ENCODE data around the gene DOK7. TPM values are rescaled to one million over a fixed set of nuclear protein-coding genes. Genes with fewer than 3 reads are reported as not detected.

DOK7 gene
- polyA plus RNA-seq, 1 experiment, result not detected

DNA sequence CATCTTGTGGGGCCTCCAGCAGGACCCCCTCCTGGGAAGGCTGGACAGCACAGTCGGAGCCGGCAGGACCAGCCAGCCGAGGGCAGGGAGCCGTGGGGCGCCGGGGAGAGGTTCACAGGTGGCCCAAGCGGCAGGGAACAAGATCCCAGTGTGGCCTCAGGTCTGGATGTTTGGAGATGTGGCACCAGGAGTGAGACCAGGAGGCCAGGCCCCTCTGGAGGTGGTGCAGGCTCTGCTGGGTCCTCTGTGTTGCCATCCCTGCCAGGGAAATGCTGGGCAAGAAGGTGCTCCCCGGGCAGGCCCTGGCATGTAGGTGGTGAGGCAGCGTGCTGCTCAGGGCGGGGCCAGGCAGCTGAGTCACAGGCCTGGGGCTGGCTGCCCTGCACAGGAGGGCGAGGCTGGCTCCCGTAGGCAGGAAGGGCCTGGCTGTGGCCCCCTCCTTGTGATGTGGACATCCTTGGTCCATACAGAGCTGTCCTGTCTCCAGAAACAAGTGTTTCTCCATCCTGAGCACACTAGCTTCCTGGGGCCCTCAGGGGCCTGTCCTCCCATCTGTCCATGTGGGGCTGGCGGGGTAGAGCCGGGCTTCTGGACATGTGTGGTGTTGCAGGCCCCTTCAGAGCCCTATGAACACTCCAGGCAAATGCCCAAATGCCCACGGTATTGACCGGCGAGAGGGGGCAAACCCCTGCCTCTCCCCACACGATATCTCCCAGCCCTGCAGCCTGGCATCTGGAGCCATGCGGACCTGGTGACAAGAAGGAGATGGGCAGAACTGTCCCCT, 26.1 kb upstream of the DOK7 start:
- H3K4me3 ChIP-seq (ENCODE audit: low read depth, low read length), result no peak overlapping the region
- ChIA-PET POLR2A (no interaction called here), CTCF (interaction anchor here (11.9 kb wide), 1 partner anchor 92 kb away, joined by 154 read pairs; no protein-coding TSS in a partner anchor)
- H3K27me3 ChIP-seq (ENCODE audit: control insufficient read depth, insufficient read depth, low read length), result no peaks in the 10 kb centered on the region
- TF ChIP-seq, protein P1, sequence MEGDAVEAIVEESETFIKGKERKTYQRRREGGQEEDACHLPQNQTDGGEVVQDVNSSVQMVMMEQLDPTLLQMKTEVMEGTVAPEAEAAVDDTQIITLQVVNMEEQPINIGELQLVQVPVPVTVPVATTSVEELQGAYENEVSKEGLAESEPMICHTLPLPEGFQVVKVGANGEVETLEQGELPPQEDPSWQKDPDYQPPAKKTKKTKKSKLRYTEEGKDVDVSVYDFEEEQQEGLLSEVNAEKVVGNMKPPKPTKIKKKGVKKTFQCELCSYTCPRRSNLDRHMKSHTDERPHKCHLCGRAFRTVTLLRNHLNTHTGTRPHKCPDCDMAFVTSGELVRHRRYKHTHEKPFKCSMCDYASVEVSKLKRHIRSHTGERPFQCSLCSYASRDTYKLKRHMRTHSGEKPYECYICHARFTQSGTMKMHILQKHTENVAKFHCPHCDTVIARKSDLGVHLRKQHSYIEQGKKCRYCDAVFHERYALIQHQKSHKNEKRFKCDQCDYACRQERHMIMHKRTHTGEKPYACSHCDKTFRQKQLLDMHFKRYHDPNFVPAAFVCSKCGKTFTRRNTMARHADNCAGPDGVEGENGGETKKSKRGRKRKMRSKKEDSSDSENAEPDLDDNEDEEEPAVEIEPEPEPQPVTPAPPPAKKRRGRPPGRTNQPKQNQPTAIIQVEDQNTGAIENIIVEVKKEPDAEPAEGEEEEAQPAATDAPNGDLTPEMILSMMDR (IDR thresholded peaks at IDR 0.05; ENCODE audit: insufficient read depth, low read depth, low read length), result no peak
- no peak for DNase-seq (ENCODE audit: low read depth)
- no peaks in the 10 kb centered on the region for H3K36me3 ChIP-seq (ENCODE audit: control insufficient read depth, insufficient read depth, low read length)

DNA sequence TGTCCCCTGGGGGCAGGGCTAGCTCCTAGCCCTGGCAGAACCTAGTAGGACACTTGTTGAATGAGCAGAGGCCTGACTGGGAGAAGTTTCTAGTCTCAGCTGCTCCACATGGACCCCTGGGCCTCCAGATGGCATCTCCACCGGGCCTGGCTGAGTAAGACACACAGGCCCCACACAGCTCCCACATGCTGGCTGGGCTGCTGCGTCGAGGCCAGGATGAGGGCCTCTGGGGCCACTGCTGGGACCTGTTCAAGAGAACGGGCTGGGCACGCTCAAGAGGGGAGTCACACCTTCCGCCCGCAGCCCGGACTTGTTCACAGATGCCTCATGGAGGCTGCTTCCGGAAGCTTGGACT, 25.5 kb upstream of the DOK7 start:
- CTCF ChIA-PET, result interaction anchor here (11.9 kb wide), 1 partner anchor 92 kb away, joined by 154 read pairs; no protein-coding TSS in a partner anchor
- no peak for DNase-seq (ENCODE audit: low read depth)
- no peaks in the 10 kb centered on the region for H3K36me3 ChIP-seq (ENCODE audit: control insufficient read depth, insufficient read depth, low read length)
- no peaks in the 10 kb centered on the region for H3K27me3 ChIP-seq (ENCODE audit: control insufficient read depth, insufficient read depth, low read length)
- POLR2A ChIA-PET, result no interaction called here
- no peak overlapping the region for H3K4me3 ChIP-seq (ENCODE audit: low read depth, low read length)
- TF ChIP-seq, protein P1 (IDR thresholded peaks at IDR 0.05; ENCODE audit: insufficient read depth, low read depth, low read length), result no peak

GRCh38 chr4:3437998-3438846, 24.9 kb upstream of the DOK7 start:
- POLR2A ChIA-PET, result no interaction called here
- CTCF ChIA-PET, result interaction anchor here (11.9 kb wide), 1 partner anchor 93 kb away, joined by 154 read pairs; no protein-coding TSS in a partner anchor
- Histone ChIP-seq H3K36me3 (ENCODE audit: control insufficient read depth, insufficient read depth, low read length) (no peaks in the 10 kb centered on the region), H3K4me3 (ENCODE audit: low read depth, low read length) (no peak overlapping the region), H3K27me3 (ENCODE audit: control insufficient read depth, insufficient read depth, low read length) (no peaks in the 10 kb centered on the region)
- no peak for DNase-seq (ENCODE audit: low read depth)
- TF ChIP-seq, protein P1 (IDR thresholded peaks at IDR 0.05; ENCODE audit: insufficient read depth, low read depth, low read length), result no peak

DNA sequence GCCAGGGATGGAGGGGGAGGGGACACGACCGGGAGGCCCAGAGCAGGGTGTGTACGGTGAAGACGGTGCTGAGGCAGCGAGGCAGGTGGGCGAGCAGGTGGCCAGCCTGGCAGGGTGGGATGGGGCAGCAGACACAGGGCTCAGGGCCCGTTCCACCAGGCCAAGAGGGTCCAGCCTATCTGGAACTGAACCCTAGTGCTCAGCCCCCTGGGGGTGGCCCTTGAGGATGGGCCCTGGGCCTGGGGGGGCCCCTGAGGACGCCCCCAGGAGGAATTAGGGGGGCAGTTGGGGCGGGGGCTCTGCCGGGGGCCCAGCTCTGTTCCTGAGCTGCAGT, 24.3 kb upstream of the DOK7 start:
- ChIA-PET POLR2A (no interaction called here), CTCF (interaction anchor here (11.9 kb wide), 1 partner anchor 93 kb away, joined by 154 read pairs; no protein-coding TSS in a partner anchor)
- no peak for DNase-seq (ENCODE audit: low read depth)
- no peaks in the 10 kb centered on the region for H3K36me3 ChIP-seq (ENCODE audit: control insufficient read depth, insufficient read depth, low read length)
- TF ChIP-seq, protein P1 (IDR thresholded peaks at IDR 0.05; ENCODE audit: insufficient read depth, low read depth, low read length), result no peak
- no peak overlapping the region for H3K4me3 ChIP-seq (ENCODE audit: low read depth, low read length)
- H3K27me3 ChIP-seq (ENCODE audit: control insufficient read depth, insufficient read depth, low read length), result no peaks in the 10 kb centered on the region

GRCh38 chr4:3439391-3439790, 23.7 kb upstream of the DOK7 start:
- TF ChIP-seq, protein P1 (IDR thresholded peaks at IDR 0.05; ENCODE audit: insufficient read depth, low read depth, low read length), result no peak
- ChIA-PET POLR2A (no interaction called here), CTCF (interaction anchor here (11.9 kb wide), 1 partner anchor 94 kb away, joined by 154 read pairs; no protein-coding TSS in a partner anchor)

More at GRCh38 chr4:3439391-3439790, 23.7 kb upstream of the DOK7 start:
- no peaks in the 10 kb centered on the region for H3K27me3 ChIP-seq (ENCODE audit: control insufficient read depth, insufficient read depth, low read length)
- no peaks in the 10 kb centered on the region for H3K36me3 ChIP-seq (ENCODE audit: control insufficient read depth, insufficient read depth, low read length)
- DNase-seq (ENCODE audit: low read depth), result no peak
- H3K4me3 ChIP-seq (ENCODE audit: low read depth, low read length), result no peak overlapping the region

Measured in BJ (cell line).